Psoas muscle (tissue), 8 donors: ENCODE results near the gene PC. TPM values are rescaled to one million over a fixed set of nuclear protein-coding genes. Genes with fewer than 3 reads are reported as not detected.

Source experiments
- ATAC-seq, 4 donors: fragments of 200-7000 bp; cut with Tn5 transposase; one replicate each; pipeline ENCODE4 v1.9.1; 2020; ENCODE audit warnings: moderate library complexity in 3 of 4, mild to moderate bottlenecking in 2 of 4
- DNase-seq, 2 donors: peaks; one replicate each; pipeline ENCODE4 v3.0.0-alpha.2; 2020
- H3K27ac ChIP-seq: fragments of 200-600 bp; one replicate; pipeline ENCODE4 v1.8.0; 2022
- H3K27me3 ChIP-seq, 3 donors: fragments of 200-600 bp in 1 of 3; one replicate each; pipeline versions ENCODE4 v1.6.1 to v1.8.0; 2013 to 2022; ENCODE audit warnings: low read length in 2 of 3, mild to moderate bottlenecking in 2 of 3, moderate library complexity in 1 of 3; ENCODE audit not compliant: insufficient read depth in 3 of 3
- H3K36me3 ChIP-seq, 2 donors: fragments of 200-600 bp in 1 of 2; one replicate each; pipeline versions ENCODE4 v1.6.1 to v1.8.0; 2013 to 2022; ENCODE audit warnings: low read depth in 1 of 2, mild to moderate bottlenecking in 1 of 2, moderate library complexity in 1 of 2; ENCODE audit not compliant: insufficient read depth in 1 of 2
- H3K4me1 ChIP-seq: fragments of 200-600 bp; one replicate; pipeline ENCODE4 v1.8.0; 2022
- H3K4me3 ChIP-seq: fragments of 200-600 bp; one replicate; pipeline ENCODE4 v1.8.0; 2022; ENCODE audit warnings: mild to moderate bottlenecking
- H3K9me3 ChIP-seq: fragments of 200-600 bp; one replicate; pipeline ENCODE4 v1.8.0; 2022
- CTCF ChIP-seq: fragments of 200-600 bp; IDR thresholded peaks from one replicate; pipeline ENCODE4 v1.8.0; 2022; ENCODE audit warnings: antibody characterized with exemption
- WGBS, 3 donors: extraction: QIAGEN DNeasy Blood & Tissue Kit; methylation state at CpG; one replicate each; pipeline versions ENCODE4 v1.1.6 to v1.1.7; 2013; 5-methylcytosine and 5-hydroxymethylcytosine counted together
- intact Hi-C, 2 donors: fragments of 100-400 bp; cut with DNase I; formaldehyde crosslinking; loops; one replicate each; pipeline versions ENCODE4 v1.11.0 to v1.14.2; 2022
- polyA plus RNA-seq, 3 donors: library from polyadenylated mRNA; stranded (reverse); fragments of 200-250 nt; gene quantifications; one replicate each; pipeline ENCODE4 v1.2.3, GENCODE V29; 2013
- total RNA-seq, 4 donors: library from RNA; stranded (reverse); fragmentation: NEBNext Ultra II Directional in 2 of 4; extraction: Animal tissue kit (Norgen Biotek cat#: 25700) in 2 of 4; gene quantifications; one replicate each; pipeline versions ENCODE4 v1.2.1 to v1.2.4, GENCODE V29; 2021 to 2023
- donor health status: healthy with polysubstance abuse.
- donor health status: DM: no; HTN: no; CAD: no; lungs with moderate emphysema.
- donor health status: Bipolar disorder and iron deficiency.
- donor health status: healthy.
- donor health status: DM: yes; HTN: yes; CAD: no.
- donor health status: DM: no; HTN: no; CAD: no.
- donor health status: DM: no; HTN: no; CAD: no.
- donor health status: DM: yes; HTN: yes; CAD: no.

PC gene
- total and polyA plus RNA-seq, 7 donors, result 11.1 to 48.8 (median 18.3) TPM

- peaks cover 30% of the 10 kb centered on the region for H3K4me1 ChIP-seq
- peak overlapping the region; percentile 18 for H3K4me3 ChIP-seq
- DNase-seq (peak in 1 of 2 donors; percentile 19), ATAC-seq (peak in 3 of 4 donors; percentile 9 to 24 (median 10))
- H3K9me3 ChIP-seq, result no peaks in the 10 kb centered on the region
- H3K27ac ChIP-seq, result peak overlapping the region; percentile 74
- no peak for TF ChIP-seq CTCF
- 31 to 67% (median 32%) methylated on average over 8 of the region's 8 CpGs for WGBS, 3 donors
- no peaks in the 10 kb centered on the region for H3K36me3 ChIP-seq
- intact Hi-C loops, result loop anchor here in 1 of 2 donors (5.0 kb wide), 1 partner anchor 67 kb away; the partner anchor contains the start of gene PC
- H3K27me3 ChIP-seq, result no peaks in the 10 kb centered on the region
Observed at GRCh38 chr11:66889960-66890359, 68.2 kb downstream of the PC start.

- DNase-seq (peak in 1 of 2 donors; percentile 27), ATAC-seq (no peak)
- H3K27ac ChIP-seq, result no peak overlapping the region
- peaks cover 37% of the 10 kb centered on the region for H3K4me1 ChIP-seq
- H3K4me3 ChIP-seq, result no peak overlapping the region
- no peaks in the 10 kb centered on the region for H3K27me3 ChIP-seq
- no peaks in the 10 kb centered on the region for H3K9me3 ChIP-seq
- WGBS, 3 donors, result 93 to 96% (median 94%) methylated on average over 10 of the region's 10 CpGs
- H3K36me3 ChIP-seq, result no peaks in the 10 kb centered on the region
- TF ChIP-seq CTCF, result no peak
- intact Hi-C loops, result no loop called here
Observed at GRCh38 chr11:66888282-66888681, 69.9 kb downstream of the PC start.

GRCh38 chr11:66887526-66887925 lies 70.7 kb downstream of the PC start:
- intact Hi-C loops, result no loop called here
- Histone ChIP-seq H3K36me3 (no peaks in the 10 kb centered on the region), H3K9me3 (no peaks in the 10 kb centered on the region), H3K4me3 (no peak overlapping the region), H3K4me1 (peaks cover 40% of the 10 kb centered on the region), H3K27me3 (no peaks in the 10 kb centered on the region), H3K27ac (peak overlapping the region; percentile 12)
- no peak for ATAC-seq
- DNase-seq, result peak in 1 of 2 donors; percentile 53
- TF ChIP-seq CTCF, result no peak
- WGBS, 3 donors, result 71 to 78% (median 71%) methylated on average over 11 of the region's 11 CpGs

- DNase-seq (peak; percentile 46 to 57), ATAC-seq (peak; percentile 22 to 34 (median 28))
- intact Hi-C loops, result no loop called here
- Histone ChIP-seq H3K4me3 (no peak overlapping the region), H3K9me3 (no peaks in the 10 kb centered on the region), H3K27me3 (no peaks in the 10 kb centered on the region), H3K36me3 (no peaks in the 10 kb centered on the region), H3K4me1 (peaks cover 46% of the 10 kb centered on the region), H3K27ac (peak overlapping the region; percentile 21)
- 51 to 58% (median 57%) methylated on average over 15 of the region's 15 CpGs for WGBS, 3 donors
- no peak for TF ChIP-seq CTCF
Observed at GRCh38 chr11:66886671-66887221, 71.4 kb downstream of the PC start.

GRCh38 chr11:66885950-66886440 lies 72.2 kb downstream of the PC start:
- H3K9me3 ChIP-seq, result no peaks in the 10 kb centered on the region
- intact Hi-C loops, result no loop called here
- ATAC-seq (no peak), DNase-seq (peak in 1 of 2 donors; percentile 32)
- peaks cover 54% of the 10 kb centered on the region for H3K4me1 ChIP-seq
- H3K4me3 ChIP-seq, result no peak overlapping the region
- H3K27ac ChIP-seq, result no peak overlapping the region
- no peaks in the 10 kb centered on the region for H3K36me3 ChIP-seq
- no peaks in the 10 kb centered on the region for H3K27me3 ChIP-seq
- no peak for TF ChIP-seq CTCF
- WGBS, 3 donors, result 80 to 90% (median 87%) methylated on average over 11 of the region's 11 CpGs
